Vagina (tissue), 2 donors: ENCODE measurements around the gene LASP1NB.
"Not testable (repeated sequence)": the region's sequence is repeated elsewhere in the genome, so short reads cannot be mapped to it uniquely, and the experiment has no call there.

Source experiments
- POLR2A ChIP-seq, 2 donors: fragments of 450-650 bp; IDR thresholded peaks; one replicate each; pipeline ENCODE4 v1.6.1; 2017; ENCODE audit warnings: antibody characterized with exemption in 2 of 2, mild to moderate bottlenecking in 2 of 2, moderate library complexity in 2 of 2
- POLR2AphosphoS5 ChIP-seq, 2 donors: sonication (generic); formaldehyde crosslinking; IDR thresholded peaks; one replicate each; pipeline ENCODE4 v1.9.0; 2017; ENCODE audit warnings: antibody characterized with exemption in 2 of 2, mild to moderate bottlenecking in 2 of 2, low read depth in 1 of 2; ENCODE audit not compliant: insufficient read depth in 1 of 2
- TF ChIP-seq, protein P1 (sequence below), 3 experiments: fragments of 450-650 bp in 2 of 3; fragments of 200-600 bp in 1 of 3; sonication (generic) in 1 of 3; IDR thresholded peaks; one replicate each; pipeline ENCODE4 v1.5.1; 2017 to 2019; ENCODE audit warnings: antibody characterized with exemption in 3 of 3, mild to moderate bottlenecking in 2 of 3, moderate library complexity in 2 of 3

GRCh38 chr17:38953800-38954199 is 28.4 kb downstream of the LASP1NB start:
- not testable (repeated sequence) for TF ChIP-seq POLR2A (IDR thresholded peaks at IDR 0.05); POLR2AphosphoS5 (IDR thresholded peaks at IDR 0.05; ENCODE audit: insufficient read depth in 1 of 2, low read depth in 1 of 2)
- TF ChIP-seq, protein P1, sequence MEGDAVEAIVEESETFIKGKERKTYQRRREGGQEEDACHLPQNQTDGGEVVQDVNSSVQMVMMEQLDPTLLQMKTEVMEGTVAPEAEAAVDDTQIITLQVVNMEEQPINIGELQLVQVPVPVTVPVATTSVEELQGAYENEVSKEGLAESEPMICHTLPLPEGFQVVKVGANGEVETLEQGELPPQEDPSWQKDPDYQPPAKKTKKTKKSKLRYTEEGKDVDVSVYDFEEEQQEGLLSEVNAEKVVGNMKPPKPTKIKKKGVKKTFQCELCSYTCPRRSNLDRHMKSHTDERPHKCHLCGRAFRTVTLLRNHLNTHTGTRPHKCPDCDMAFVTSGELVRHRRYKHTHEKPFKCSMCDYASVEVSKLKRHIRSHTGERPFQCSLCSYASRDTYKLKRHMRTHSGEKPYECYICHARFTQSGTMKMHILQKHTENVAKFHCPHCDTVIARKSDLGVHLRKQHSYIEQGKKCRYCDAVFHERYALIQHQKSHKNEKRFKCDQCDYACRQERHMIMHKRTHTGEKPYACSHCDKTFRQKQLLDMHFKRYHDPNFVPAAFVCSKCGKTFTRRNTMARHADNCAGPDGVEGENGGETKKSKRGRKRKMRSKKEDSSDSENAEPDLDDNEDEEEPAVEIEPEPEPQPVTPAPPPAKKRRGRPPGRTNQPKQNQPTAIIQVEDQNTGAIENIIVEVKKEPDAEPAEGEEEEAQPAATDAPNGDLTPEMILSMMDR (IDR thresholded peaks at IDR 0.05), result not testable (repeated sequence)
